OCI-LY7 (cell line): ENCODE results near the gene CEPT1.

Source experiments
- CTCF ChIP-seq: fragments of 200-600 bp; sonication (generic); conservative IDR thresholded peaks from 2 replicates; pipeline ENCODE4 v1.5.1; 2014; ENCODE audit warnings: mild to moderate bottlenecking, antibody characterized with exemption, low read length, moderate library complexity, mixed read lengths
- EZH2phosphoT487 ChIP-seq: fragments of 200-600 bp; sonication (generic); IDR thresholded peaks from 2 replicates; pipeline ENCODE4 v1.6.1; 2018; ENCODE audit warnings: low read depth, borderline replicate concordance, mild to moderate bottlenecking, mixed run types, antibody characterized with exemption, low read length, moderate library complexity, mixed read lengths

GRCh38 chr1:111129376-111129775 is 10.6 kb upstream of the CEPT1 start:
- TF ChIP-seq CTCF (no peak), EZH2phosphoT487 (no peak)
